Fibroblast of lung (primary cell): ENCODE measurements around the gene ALG8.

ENCODE experiments used
- CTCF ChIP-seq, 2 donors: IDR thresholded peaks in 1 of 2; conservative IDR thresholded peaks in 1 of 2; 1 replicate in 1 of 2; 2 replicates in 1 of 2; pipeline ENCODE4 v1.5.1; 2011 to 2012; ENCODE audit warnings: low read length in 2 of 2, control low read depth in 1 of 2, inconsistent platforms in 1 of 2, low read depth in 1 of 2, mild to moderate bottlenecking in 1 of 2
- EZH2 ChIP-seq: IDR thresholded peaks from 2 replicates; pipeline ENCODE4 v1.5.1; 2012; ENCODE audit warnings: low read length, control low read depth, mild to moderate bottlenecking; ENCODE audit errors: missing control alignments

GRCh38 chr11:78065203-78065602 is 74.2 kb downstream of the ALG8 start:
- TF ChIP-seq CTCF (conservative IDR thresholded peaks at IDR 0.05 in 1 of 2, IDR thresholded peaks at IDR 0.05 in 1 of 2; ENCODE audit: low read depth in 1 of 2, low read length in 2 of 2): no peak
- no peak for TF ChIP-seq EZH2
